Spleen (tissue), 11 donors: ENCODE data around the gene GADD45B. TPM values are rescaled to one million over a fixed set of nuclear protein-coding genes. Genes with fewer than 3 reads are reported as not detected.

Experiments
- DNase-seq: peaks from one replicate; pipeline ENCODE4 v3.0.0-alpha.2; 2020
- H3K27ac ChIP-seq, 8 donors: fragments of 200-600 bp; sonication (generic) in 7 of 8; 1 replicate in 4 of 8; 2 replicates in 4 of 8; pipeline versions ENCODE4 v1.5.0 to v1.8.0; 2016 to 2021; ENCODE audit warnings: inconsistent platforms in 4 of 8, mild to moderate bottlenecking in 4 of 8, moderate library complexity in 1 of 8
- H3K27me3 ChIP-seq, 7 donors: fragments of 200-600 bp; sonication (generic) in 6 of 7; replicated peaks in 1 of 7; 1 replicate in 4 of 7; 2 replicates in 3 of 7; pipeline versions ENCODE4 v1.5.0 to v1.8.0; 2016 to 2021; ENCODE audit warnings: inconsistent platforms in 3 of 7, mild to moderate bottlenecking in 1 of 7
- H3K36me3 ChIP-seq, 6 donors: fragments of 200-600 bp; sonication (generic) in 5 of 6; 1 replicate in 4 of 6; 2 replicates in 2 of 6; pipeline versions ENCODE4 v1.5.0 to v1.8.0; 2016 to 2021; ENCODE audit warnings: inconsistent platforms in 2 of 6
- H3K4me1 ChIP-seq, 6 donors: fragments of 200-600 bp; sonication (generic) in 5 of 6; 1 replicate in 3 of 6; 2 replicates in 3 of 6; pipeline versions ENCODE4 v1.5.0 to v1.8.0; 2016 to 2021; ENCODE audit warnings: inconsistent platforms in 3 of 6
- H3K4me3 ChIP-seq, 8 donors: fragments of 200-600 bp; sonication (generic) in 7 of 8; 1 replicate in 4 of 8; 2 replicates in 4 of 8; pipeline versions ENCODE4 v1.5.0 to v1.8.0; 2016 to 2021; ENCODE audit warnings: inconsistent platforms in 4 of 8, mild to moderate bottlenecking in 4 of 8, moderate library complexity in 2 of 8
- H3K9me3 ChIP-seq, 8 donors: fragments of 200-600 bp; sonication (generic) in 7 of 8; 1 replicate in 4 of 8; 2 replicates in 4 of 8; pipeline versions ENCODE4 v1.5.0 to v1.8.0; 2016 to 2021; ENCODE audit warnings: inconsistent platforms in 4 of 8
- CTCF ChIP-seq, 11 experiments: fragments of 200-600 bp in 7 of 11; fragments of 450-650 bp in 4 of 11; sonication (generic) in 4 of 11; IDR thresholded peaks in 8 of 11; conservative IDR thresholded peaks in 3 of 11; 1 replicate in 7 of 11; 2 replicates in 4 of 11; pipeline versions ENCODE4 v1.4.0 to v1.8.0; 2016 to 2021; ENCODE audit warnings: antibody characterized with exemption in 11 of 11, inconsistent platforms in 4 of 11, mild to moderate bottlenecking in 1 of 11
- POLR2A ChIP-seq, 3 donors: fragments of 450-650 bp; IDR thresholded peaks; one replicate each; pipeline ENCODE4 v1.5.1; 2017; ENCODE audit warnings: antibody characterized with exemption in 3 of 3, mild to moderate bottlenecking in 1 of 3
- POLR2AphosphoS5 ChIP-seq, 3 donors: sonication (generic); formaldehyde crosslinking; IDR thresholded peaks; one replicate each; pipeline ENCODE4 v1.5.1; 2017; ENCODE audit warnings: antibody characterized with exemption in 3 of 3
- WGBS, 5 donors: extraction: QIAGEN DNeasy Blood & Tissue Kit in 3 of 5; methylation state at CpG; one replicate each; pipeline versions ENCODE4 v1.1.5 to v1.1.7; 2013 to 2018; 5-methylcytosine and 5-hydroxymethylcytosine counted together
- intact Hi-C: fragments of 100-400 bp; cut with DNase I; formaldehyde crosslinking; loops from one replicate; pipeline ENCODE4 v1.15.0; 2023; ENCODE audit warnings: low total_unique reads
- polyA plus RNA-seq, 3 donors: library from polyadenylated mRNA; stranded (reverse); fragments of 200-250 nt; gene quantifications; one replicate each; pipeline ENCODE4 v1.2.1, GENCODE V29; 2013
- total RNA-seq, 7 donors: library from RNA; depleted of rRNA in 3 of 7; stranded (reverse); fragments of >200 nt in 3 of 7; fragmentation: NEBNext Ultra II Directional in 4 of 7; extraction: Animal tissue kit (Norgen Biotek cat#: 25700) in 4 of 7; gene quantifications; one replicate each; pipeline versions ENCODE4 v1.1.0 to v1.2.1, GENCODE V29; 2016 to 2021
- donor health status: healthy with polysubstance abuse.
- donor health status: DM: no; HTN: no; CAD: no; lungs with moderate emphysema.
- donor health status: DM: no; HTN: no; CAD: no.
- donor health status: Bipolar disorder and iron deficiency.
- donor health status: healthy.
- donor health status: DM: no; HTN: no; CAD: no.
- donor health status: DM: yes; HTN: yes; CAD: no.

GADD45B gene
- total and polyA plus RNA-seq, 10 donors, result 40.6 to 114 (median 75.8) TPM

- WGBS, 5 donors, result 0 to 1% (median 1%) methylated on average over 24 to 42 of the region's 42 CpGs
- H3K4me3 ChIP-seq, result peak overlapping the region; percentile 68 to 99 (median 98)
- no peaks in the 10 kb centered on the region for H3K27me3 ChIP-seq
- H3K36me3 ChIP-seq, result peaks cover 0 to 17% (median 9%) of the 10 kb centered on the region in 6 donors
- TF ChIP-seq CTCF (IDR thresholded peaks at IDR 0.05 in 8 of 11, conservative IDR thresholded peaks at IDR 0.05 in 3 of 11), result no peak
- TF ChIP-seq POLR2AphosphoS5 (IDR thresholded peaks at IDR 0.05), result peak in 1 of 3 donors; percentile 57
- TF ChIP-seq POLR2A (IDR thresholded peaks at IDR 0.05), result no peak
- peak; percentile 88 for DNase-seq
- peaks cover 13 to 64% (median 48%) of the 10 kb centered on the region in 6 donors for H3K4me1 ChIP-seq
- H3K9me3 ChIP-seq, result peaks cover 0 to 3% (median 0%) of the 10 kb centered on the region in 8 donors
- intact Hi-C loops, result no loop called here
- H3K27ac ChIP-seq, result peak overlapping the region; percentile 55 to 95 (median 92)
These were observed 669 bp downstream of the GADD45B start for GRCh38 chr19:2476451-2477140.

GRCh38 chr19:2477141-2477710 is 1.3 kb downstream of the GADD45B start:
- Histone ChIP-seq H3K36me3 (peaks cover 0 to 17% (median 9%) of the 10 kb centered on the region in 6 donors), H3K4me3 (peak overlapping the region; percentile 68 to 99 (median 98)), H3K9me3 (peaks cover 0 to 10% (median 5%) of the 10 kb centered on the region in 8 donors), H3K27me3 (no peaks in the 10 kb centered on the region), H3K4me1 (peaks cover 13 to 64% (median 48%) of the 10 kb centered on the region in 6 donors), H3K27ac (peak overlapping the region; percentile 55 to 95 (median 92))
- DNase-seq, result peak; percentile 90
- WGBS, 5 donors, result 2 to 7% (median 5%) methylated on average over 21 to 27 of the region's 27 CpGs
- intact Hi-C loops, result no loop called here
- TF ChIP-seq CTCF (IDR thresholded peaks at IDR 0.05 in 8 of 11, conservative IDR thresholded peaks at IDR 0.05 in 3 of 11), result no peak
- peak; percentile 26 to 59 (median 58) for TF ChIP-seq POLR2AphosphoS5 (IDR thresholded peaks at IDR 0.05)
- TF ChIP-seq POLR2A (IDR thresholded peaks at IDR 0.05), result no peak

GRCh38 chr19:2477732-2478191 is 1.8 kb downstream of the GADD45B start:
- TF ChIP-seq POLR2AphosphoS5 (IDR thresholded peaks at IDR 0.05) (peak; percentile 32 to 66 (median 62)), CTCF (IDR thresholded peaks at IDR 0.05 in 8 of 11, conservative IDR thresholded peaks at IDR 0.05 in 3 of 11) (no peak), POLR2A (IDR thresholded peaks at IDR 0.05) (no peak)
- WGBS, 5 donors, result 12 to 33% (median 16%) methylated on average over 18 to 21 of the region's 21 CpGs
- DNase-seq, result peak; percentile 84
- Histone ChIP-seq H3K36me3 (peaks cover 0 to 17% (median 9%) of the 10 kb centered on the region in 6 donors), H3K27me3 (no peaks in the 10 kb centered on the region), H3K4me1 (peaks cover 13 to 62% (median 48%) of the 10 kb centered on the region in 6 donors), H3K9me3 (peaks cover 0 to 15% (median 10%) of the 10 kb centered on the region in 8 donors), H3K27ac (peak overlapping the region; percentile 55 to 95 (median 92)), H3K4me3 (peak overlapping the region; percentile 68 to 99 (median 98))
- intact Hi-C loops, result no loop called here
